Astrocyte of the spinal cord (primary cell): Measurements from ENCODE around the gene FGF1.
A peak's percentile ranks its signal among the peaks of the same experiment; 100 is the strongest.

Source experiments
- DNase-seq: peaks from one replicate; pipeline ENCODE4 v3.0.0; 2011; ENCODE audit warnings: low read depth, low spot score
- H3K4me3 ChIP-seq: 2 replicates; pipeline ENCODE4 v1.5.1; 2011; ENCODE audit warnings: low read depth, mild to moderate bottlenecking, low read length, moderate library complexity
- in situ Hi-C: cut with HindIII; loops from 2 replicates; pipeline ENCODE4 v1.10.0; 2017; ENCODE audit warnings: low sequenced_read_pairs
- TF ChIP-seq, protein P1 (sequence below): IDR thresholded peaks from 2 replicates; pipeline ENCODE4 v1.5.1; 2012; ENCODE audit warnings: low read depth, mild to moderate bottlenecking, low read length, inconsistent platforms

FGF1 gene

DNA sequence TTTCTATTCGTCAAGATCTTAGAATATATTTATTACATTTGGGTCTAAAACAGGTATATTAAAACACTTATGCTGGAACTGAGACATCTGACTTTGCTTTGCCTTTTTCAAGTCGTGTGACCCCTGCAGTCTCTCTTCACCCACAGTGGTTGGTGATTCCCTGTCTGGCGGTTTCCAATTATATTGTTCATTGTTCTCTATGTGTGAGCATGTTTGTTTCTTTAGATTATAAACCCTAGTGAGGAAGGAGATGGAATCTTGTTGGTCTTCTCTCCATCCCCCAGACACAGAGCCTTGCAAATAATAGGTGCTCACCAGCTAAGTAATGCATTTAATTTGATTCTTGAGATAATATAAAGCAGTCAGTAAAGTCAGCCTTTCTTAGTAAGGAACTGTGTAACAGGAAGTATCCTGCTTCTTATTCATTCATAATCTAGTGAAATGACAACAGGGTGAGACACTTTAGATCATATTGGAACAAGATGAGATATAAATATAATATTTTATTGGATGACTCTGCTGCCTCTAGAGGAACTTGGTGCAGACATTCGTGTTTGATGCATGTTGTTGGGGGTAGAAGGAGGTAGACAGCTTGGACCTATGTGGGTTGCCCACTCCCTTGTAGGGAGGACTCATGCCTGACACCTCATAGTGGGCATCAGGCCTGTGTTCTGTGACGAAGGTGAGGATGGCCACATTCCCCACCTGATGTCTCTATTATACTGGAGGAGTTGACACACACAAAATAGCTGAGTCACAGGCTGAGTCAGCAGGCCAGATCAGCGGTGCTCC, 88.1 kb downstream of the FGF1 start:
- peak; percentile 80 for DNase-seq
- in situ Hi-C loops, result no loop called here
- H3K4me3 ChIP-seq, result no peak overlapping the region
- TF ChIP-seq, protein P1, sequence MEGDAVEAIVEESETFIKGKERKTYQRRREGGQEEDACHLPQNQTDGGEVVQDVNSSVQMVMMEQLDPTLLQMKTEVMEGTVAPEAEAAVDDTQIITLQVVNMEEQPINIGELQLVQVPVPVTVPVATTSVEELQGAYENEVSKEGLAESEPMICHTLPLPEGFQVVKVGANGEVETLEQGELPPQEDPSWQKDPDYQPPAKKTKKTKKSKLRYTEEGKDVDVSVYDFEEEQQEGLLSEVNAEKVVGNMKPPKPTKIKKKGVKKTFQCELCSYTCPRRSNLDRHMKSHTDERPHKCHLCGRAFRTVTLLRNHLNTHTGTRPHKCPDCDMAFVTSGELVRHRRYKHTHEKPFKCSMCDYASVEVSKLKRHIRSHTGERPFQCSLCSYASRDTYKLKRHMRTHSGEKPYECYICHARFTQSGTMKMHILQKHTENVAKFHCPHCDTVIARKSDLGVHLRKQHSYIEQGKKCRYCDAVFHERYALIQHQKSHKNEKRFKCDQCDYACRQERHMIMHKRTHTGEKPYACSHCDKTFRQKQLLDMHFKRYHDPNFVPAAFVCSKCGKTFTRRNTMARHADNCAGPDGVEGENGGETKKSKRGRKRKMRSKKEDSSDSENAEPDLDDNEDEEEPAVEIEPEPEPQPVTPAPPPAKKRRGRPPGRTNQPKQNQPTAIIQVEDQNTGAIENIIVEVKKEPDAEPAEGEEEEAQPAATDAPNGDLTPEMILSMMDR, result peak; percentile 29

DNA sequence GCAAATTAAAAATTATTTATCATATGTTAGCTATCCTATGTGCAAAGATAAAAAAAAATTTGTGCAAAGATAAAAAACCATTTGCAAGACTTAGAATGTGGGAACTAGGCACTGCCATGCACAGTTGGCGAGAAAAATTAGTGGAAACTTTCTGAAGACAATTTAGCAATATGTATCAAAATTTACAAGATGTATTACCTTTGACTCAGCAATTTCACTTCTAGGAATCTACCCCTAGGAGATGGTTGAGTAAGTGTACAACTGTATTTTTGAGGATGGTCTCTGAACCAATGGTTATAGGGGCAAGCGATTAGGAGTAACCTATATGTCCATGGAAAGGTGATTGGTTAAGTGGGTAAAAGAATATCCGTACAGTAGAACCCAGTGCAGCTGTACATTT, 88.9 kb downstream of the FGF1 start:
- in situ Hi-C loops, result no loop called here

DNA sequence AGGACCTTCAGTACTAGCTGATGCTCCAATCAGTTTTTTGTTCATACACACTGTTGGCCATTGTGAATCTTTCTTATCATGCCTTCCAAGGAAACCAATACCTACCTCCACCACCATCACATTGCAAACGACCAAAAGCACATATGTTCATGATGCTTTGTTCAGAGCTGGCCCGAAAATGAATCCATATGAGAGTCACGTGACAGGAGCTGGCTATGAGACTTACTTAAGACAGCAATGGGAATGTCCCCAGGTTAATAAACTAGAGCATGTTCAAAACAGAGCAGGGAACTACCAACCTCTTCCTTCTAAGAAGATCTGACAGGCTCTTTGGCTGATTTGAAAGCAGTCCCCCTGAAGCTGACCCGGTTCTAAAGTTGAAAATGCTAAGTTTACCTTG, 93.5 kb downstream of the FGF1 start:
- DNase-seq, result no peak
- in situ Hi-C loops, result no loop called here
- TF ChIP-seq, protein P1, result no peak
- H3K4me3 ChIP-seq, result no peak overlapping the region

More for the DNA sequence above, 88.9 kb downstream of the FGF1 start:
- no peak overlapping the region for H3K4me3 ChIP-seq
- DNase-seq, result no peak
- TF ChIP-seq, protein P1, result no peak

DNA sequence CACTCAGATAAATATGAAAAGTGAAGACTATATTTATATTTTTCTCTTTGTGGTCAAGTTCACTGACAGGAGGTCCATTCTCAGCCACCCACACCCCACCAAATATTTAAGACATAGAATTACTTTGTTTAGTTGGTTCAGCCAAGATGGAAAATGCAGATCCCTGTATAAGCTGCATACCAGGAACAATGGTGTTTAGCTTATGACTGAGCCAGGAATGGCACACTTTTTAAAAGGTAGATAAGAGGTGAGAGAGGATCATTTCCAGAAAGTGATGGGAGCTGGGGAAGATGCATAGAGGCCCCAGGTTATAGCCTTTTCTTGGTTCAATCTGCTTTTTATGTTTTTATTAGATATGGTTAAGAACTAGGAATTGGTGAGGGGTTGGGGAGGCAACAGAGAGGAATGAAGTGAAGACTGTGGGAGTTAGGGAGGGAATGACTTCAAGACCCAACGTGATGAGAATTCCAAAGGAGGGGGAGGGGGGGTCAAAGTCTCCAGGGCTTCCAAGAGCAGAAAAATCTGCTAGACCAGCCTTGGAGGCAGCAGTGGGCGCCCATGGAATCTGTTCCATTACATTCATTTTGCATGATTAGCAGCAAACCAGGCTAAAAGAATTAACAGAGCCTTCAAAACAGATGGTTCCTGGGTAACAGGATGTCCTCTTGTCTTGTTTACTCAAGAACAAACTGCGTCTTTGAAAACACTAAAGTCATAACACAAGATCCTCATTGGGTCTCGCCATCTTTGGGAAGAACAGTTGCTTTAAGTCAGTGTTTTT, 95.2 kb downstream of the FGF1 start:
- TF ChIP-seq, protein P1, result no peak
- in situ Hi-C loops, result no loop called here
- DNase-seq, result no peak

DNA sequence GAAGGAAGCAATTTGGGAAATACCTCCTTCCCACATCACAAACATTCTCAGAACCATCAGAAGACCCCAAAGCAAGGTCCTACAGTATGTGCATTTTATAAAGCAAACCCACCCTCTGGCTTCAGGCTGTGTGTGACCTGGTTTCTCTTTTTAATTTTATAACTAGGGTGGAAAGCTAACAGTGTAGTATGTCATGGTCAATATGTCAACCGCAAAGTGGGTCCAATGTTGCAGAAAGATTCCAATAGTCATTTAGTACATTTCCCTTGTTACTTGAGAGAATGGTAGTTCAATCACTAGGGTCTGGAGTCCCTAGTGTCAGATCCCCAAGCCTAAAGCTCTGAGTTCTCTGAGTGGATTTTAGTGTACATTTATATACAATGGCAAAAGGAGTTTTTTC, 96.2 kb downstream of the FGF1 start:
- DNase-seq, result no peak
- TF ChIP-seq, protein P1, result no peak
- H3K4me3 ChIP-seq, result no peak overlapping the region
- in situ Hi-C loops, result no loop called here

More for the DNA sequence above, 95.2 kb downstream of the FGF1 start:
- no peak overlapping the region for H3K4me3 ChIP-seq

GRCh38 chr5:142587354-142587965, 98.4 kb downstream of the FGF1 start:
- no peak overlapping the region for H3K4me3 ChIP-seq
- TF ChIP-seq, protein P1, result peak; percentile 55
- in situ Hi-C loops, result no loop called here
- DNase-seq, result peak; percentile 26
